GM19099 (cell line): ENCODE results near the gene TTLL8.

Experiments used
- POLR2A ChIP-seq: IDR thresholded peaks from 3 replicates; pipeline ENCODE4 v1.6.1; 2011; ENCODE audit warnings: low read depth; ENCODE audit not compliant: insufficient read length; ENCODE audit errors: extremely low read depth

TTLL8 gene

DNA sequence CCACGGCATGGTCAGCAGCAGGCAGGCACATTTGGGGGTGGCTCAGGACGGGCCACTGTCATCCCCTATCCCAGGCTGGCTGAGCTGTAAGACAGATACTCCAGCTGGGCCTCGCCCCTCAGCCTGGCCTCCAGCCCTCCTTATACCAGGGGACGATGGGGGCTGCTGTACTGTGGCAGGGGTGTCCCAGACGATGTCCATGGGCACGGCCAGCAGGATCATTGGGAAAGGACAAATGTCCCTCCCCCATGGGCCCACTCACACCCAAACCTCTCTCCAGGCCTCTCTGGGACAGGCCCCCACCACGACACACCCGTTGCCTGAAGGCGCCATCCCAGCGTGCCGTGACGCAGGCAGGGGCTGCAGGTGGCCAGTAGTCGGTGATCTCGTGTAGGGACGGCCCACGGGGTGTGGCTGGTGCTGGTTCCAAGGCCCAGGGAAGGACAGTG, 44.0 kb downstream of the TTLL8 start:
- no peak for TF ChIP-seq POLR2A

DNA sequence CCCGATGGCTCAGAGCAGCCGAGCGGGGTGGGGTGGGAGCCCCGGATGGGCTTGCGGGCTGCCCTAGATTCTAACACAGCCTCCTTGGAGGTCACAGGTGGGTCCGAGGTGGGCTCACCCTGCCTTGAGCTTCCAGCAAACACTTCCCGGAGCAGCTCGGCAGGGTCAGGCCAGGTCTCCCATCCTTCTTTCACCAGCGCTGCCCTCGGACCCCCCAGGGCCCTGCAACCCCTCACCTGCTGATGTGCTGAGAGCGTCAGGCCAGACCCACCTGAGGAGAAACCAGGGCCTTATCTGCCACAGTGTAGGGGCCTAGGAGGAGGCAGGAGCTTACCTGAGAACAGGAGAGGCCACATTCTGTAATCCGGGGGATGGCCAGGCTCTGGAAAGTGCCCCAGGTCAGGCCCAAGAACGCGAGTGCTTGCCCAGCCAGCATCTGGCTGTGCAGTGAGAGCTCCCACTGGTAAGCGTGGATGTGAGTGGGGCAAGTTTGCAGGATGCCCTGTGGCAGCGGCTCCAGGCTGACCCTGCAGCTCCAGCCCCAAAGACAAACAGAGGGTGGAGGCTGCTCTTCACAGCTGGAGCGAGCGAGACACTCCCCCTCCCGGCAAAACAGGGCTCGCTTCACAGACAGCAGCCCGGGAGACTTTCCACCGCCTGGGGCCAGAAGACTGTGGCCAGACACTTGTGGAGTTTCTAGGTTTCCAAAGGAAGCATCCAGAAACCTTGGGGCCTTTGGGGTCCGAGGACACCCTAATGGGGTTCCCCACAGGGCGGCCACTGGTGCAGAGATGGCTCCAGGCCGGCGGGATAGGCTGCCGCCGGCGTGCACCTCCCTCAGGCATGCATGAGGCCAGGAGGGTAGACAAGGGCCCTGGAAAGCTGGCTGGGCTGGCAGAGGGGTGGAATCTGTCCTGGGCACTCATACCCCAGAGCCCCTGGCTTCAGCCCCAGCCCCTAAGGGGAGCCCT, 45.6 kb downstream of the TTLL8 start, which contains the start of gene IL17REL:
IL17REL (minus strand) TSS at position 555 of the 971 bp plus-strand sequence; CDS start at position 436, 119 bp downstream.
- TF ChIP-seq POLR2A: no peak

DNA sequence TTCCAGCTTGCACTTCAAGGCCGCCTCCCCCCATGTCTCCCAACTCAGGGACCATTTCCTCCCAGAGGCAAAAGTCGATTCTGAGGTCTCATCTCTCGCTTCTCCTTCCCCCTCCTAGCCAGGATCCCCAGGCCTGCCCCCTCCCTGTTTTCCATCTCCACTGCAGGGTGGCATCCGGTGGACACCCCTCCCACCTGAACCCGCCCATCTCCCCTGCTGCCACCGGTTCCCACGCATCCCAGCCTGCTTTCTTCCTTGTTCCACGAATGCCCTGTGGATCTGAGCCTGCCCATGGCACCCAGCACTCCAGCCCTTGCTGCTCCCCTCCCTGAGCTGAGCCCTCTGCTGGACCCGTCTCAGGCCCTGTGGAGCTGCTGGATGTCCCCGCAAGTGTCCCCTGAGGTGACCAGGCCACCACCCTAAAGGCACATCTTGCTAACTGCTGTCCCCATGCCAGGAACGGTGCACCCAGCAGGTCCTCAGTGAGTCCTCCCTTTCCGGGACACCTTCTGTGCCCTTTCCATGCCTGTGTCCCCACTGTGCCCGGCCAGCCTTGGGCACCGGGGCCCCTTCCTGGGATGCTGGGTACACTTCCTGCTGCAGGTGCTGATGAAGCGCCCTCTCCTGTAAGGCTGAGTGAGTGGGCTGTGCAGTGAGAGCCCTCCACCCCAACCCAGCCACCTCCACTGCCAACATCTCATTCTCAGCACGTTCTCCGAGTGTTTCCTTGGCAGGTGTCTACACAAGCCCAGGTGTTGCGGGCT, 46.5 kb downstream of the TTLL8 start:
- no peak for TF ChIP-seq POLR2A

DNA sequence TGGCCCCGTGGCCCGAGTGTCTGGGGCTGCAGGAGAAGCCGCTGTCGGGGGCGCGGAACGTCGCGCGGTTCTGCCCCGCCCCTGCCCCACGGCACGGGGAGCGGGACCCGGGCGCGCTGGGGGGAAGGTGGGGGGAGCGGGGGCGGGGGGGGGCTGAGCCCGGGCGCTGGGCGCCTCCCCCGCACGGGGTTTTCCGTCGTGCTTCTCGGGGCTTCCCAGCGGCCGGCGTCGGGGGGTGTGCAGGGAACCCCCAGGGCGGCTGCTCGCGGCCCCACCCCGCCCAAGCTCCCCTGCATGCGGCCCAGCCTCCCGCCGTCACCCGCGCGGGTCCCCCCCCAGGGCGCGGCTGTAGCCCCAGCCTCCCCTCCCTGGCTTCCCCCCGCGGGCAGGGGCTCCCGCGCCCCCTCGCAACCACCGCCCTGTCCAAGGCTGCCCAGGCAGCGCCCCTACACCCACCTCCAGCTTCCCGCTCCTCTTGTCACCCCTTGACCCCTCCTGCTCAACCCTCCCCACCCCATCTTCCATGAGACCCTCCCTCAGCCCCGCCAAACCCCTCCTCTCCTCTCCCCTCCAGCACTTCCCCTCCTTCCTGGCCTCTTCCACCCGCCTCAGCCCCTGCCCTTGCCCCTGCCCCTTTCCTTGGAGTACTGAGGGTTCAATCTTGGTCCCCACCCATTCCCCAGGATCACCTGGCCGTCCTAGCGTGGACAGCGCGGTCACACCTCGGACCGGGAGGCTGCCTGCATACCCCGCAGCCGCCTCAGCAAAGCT, 47.2 kb downstream of the TTLL8 start:
- TF ChIP-seq POLR2A: peak; percentile 20

DNA sequence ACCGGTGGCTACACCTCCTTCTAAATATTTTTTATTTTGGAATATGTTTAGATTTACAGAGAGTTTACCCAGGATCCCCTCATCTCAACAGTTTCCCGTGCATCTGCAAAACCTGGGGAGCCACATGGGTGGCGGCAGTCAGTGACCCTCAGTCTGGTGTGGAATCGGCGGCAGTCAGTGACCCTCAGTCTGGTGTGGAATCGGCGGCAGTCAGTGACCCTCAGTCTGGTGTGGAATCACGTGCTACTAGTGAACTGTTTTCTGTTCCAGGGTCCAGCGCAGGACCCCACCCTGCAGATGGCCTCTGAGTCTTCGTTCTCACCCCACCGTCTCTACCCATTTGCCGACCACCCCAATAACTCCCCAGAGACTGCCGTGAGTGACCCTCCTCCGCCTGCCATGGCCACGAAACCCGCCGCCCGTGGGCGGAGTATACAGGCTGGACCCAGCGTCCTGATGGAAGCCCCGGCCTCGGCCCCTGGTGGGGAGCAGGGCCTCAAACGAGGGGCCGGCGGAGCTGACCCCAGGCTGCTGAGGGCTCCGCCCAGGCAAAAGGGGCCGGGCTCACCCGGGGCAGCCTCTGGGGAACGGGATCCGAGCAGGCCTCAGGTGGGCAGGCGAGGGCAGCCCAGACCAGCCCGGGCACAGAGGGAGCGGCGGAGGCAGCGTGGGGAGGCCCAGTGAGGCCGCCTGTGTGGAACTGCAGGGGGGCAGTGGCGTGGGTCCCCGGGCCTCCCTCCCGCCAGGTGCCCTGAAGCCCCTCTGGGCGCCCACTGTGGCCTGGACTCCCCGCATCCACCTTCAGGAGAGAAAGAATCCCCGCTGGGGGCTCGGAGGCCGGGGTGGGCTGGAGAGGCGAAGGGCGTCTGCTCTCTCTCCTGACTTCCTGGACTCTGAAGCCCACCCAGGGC, 48.1 kb downstream of the TTLL8 start:
- no peak for TF ChIP-seq POLR2A

DNA sequence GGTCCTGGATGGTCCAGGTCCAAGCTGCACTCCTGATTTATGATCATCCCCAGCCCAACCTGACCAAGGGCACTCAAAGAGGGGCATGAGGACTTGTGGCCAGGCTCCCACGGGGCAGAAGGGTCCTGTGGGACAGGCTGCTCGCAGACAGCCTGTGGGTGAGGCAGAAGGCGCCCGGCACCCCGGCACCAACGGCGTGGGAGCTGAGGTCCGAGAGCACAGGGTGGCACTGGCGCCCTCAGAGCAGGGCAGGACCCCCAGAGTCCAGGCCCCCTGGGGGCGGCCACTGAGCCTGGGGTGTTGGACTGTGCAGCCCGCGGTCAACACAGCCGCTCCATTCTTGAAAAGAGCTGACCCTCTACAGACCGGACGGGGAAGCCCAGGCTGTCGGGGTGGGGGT, 48.8 kb downstream of the TTLL8 start:
- no peak for TF ChIP-seq POLR2A

DNA sequence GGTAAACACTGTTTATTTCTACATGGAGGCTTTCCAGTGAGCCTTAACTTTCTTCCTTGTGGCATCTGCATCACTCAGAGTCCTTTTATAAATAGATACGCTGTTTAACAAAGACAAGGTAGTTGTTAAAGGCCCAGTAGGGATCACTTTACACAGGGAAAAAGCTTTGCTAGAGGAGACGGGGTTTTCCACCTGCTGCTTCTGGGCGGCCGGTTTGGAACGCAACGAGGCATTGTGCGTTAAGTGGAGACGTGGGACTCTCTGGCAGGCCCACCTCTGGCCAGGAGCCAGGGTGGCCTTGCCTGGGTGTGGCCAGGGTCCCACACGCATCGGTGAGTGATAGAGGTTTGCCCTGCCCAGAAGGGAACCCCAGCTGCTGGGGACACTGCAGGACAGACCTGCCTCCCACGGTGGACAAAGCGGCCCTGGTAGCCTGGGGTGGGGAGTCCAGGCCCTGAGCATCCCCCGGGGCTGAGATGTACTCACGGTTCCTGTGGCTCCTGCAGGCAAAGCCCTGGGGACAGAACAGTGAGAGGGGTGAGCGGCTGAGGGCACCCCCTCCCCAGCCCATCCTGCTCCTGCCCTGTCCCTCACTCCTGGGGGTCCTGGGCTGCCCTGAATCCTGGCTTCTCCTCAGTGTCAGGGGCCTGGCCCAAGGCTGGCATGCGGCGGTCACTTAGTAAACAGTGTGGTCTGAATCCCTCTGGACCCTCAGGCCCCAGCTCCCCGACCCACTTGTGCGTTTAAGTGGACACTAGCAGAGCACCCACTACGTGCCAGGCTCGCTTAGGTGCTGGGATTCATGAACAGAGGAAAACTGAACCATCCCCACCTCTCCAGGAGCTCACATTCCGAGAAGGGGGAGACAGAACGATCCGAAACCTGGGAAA, 49.7 kb downstream of the TTLL8 start:
- TF ChIP-seq POLR2A: no peak

DNA sequence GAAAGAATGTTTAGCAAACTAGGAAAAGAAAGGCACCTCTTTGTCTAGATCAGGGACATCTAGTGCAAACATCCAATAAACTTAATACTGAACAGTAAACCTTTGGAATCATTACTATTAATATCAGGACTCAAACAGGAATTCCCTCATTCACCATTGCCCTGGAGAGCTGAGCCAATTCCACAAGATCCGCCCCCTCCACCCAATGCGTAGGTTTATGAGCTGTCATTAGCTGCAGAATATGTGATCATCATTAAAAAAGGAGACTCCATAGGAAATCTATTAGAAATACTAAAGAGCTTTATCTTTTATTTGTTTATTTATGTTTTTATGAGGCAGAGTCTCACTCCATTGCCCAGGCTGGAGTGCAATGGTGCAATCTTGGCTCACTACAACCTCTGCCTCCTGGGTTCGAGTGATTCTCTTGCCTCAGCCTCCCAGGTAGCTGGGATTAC, 51.0 kb downstream of the TTLL8 start:
- TF ChIP-seq POLR2A: no peak

DNA sequence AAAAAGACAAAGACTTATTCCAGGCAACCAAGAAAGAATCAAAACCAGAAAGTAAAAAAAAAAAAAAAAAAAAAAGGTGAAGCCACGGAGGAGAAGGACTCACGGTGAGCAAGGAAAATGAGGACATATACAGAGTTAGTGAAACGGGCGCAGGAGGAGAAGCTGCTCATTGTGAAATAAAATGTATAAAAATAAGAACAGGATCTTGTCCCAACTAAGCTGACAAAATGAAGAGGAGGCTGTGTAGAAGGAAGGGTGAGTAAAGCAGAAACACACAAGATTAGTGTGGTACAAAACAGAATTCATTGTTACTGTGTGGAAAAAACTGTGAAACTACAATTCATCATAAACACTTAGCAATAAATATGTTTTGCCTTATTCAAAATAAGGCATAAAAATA, 53.2 kb downstream of the TTLL8 start:
- TF ChIP-seq POLR2A: no peak

DNA sequence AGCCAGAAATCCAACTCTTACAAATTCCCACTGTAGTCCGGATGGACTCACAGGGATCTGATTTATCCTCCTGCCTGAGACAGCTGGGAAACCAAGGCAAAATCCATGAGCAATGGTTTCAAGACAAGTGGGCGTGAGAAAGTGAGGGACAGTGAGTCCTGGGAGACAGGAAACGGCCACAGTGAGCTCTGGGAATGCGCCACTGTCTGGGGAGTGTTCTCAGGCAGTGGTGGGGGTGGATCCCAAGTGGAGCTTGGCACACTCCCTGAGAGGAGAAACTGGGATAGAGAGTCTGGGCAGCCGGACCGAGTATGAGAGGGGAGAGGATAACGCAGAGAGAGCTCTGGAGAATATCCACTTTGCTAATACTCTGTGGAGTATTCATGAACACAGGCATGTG, 55.3 kb downstream of the TTLL8 start:
- no peak for TF ChIP-seq POLR2A

DNA sequence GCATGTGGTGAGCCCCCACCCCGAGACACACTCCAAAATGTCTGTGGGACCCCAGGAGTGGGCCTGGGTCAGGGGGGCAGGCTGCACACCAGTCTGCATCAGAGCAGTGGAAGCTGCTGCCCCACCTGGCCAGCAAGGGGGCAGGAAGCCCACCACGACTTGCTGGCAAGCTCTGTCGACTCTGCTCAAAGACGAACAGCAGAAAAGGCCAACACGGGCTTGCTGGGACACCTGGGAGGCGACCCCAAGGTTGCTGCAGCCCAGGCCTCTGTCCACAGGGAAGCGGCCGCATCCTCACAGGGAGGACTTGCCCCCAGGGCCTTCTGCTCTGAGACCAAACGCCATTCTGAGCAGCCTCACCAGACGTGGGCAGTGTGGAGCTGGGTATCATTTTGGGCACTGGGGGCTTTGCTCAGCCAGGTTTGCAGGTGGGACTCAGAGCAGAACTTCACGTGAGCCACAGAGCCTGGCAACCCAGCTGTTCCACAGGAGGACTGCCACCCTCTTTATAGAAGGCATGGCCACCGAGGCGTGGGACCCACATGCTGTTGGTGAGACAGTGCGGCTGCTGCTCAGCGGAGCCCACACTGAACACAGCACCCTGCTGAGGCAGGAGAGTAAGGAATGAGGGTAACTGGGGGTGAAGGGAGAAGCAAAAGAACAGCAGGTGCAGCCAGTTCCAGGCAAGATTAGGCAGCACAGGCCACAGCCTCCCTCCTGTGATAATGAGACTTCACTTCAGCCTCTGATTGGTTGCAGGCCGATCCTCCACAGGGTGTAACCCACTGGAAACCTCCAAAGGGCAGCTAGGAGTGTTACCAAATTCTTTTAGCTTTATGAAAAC, 56.5 kb downstream of the TTLL8 start:
- TF ChIP-seq POLR2A: no peak
